NCI-H2081 treated with DMSO at 0.1 percent for 48 hours (cell line): ENCODE measurements around the gene PSMD8.
"Not testable (repeated sequence)": the region's sequence is repeated elsewhere in the genome, so short reads cannot be mapped to it uniquely, and the experiment has no call there.

Source experiments
- DNase-seq: peaks from one replicate; lab custom pipeline; 2025; lab: John Stamatoyannopoulos, UW

PSMD8 gene

GRCh38 chr19:38362076-38362945 lies 12.1 kb upstream of the PSMD8 start:
- DNase-seq, result no peak

- not testable (repeated sequence) for DNase-seq
Observed at GRCh38 chr19:38362946-38363688, 11.3 kb upstream of the PSMD8 start.

- DNase-seq, result no peak
Observed at GRCh38 chr19:38367041-38367440, 7.3 kb upstream of the PSMD8 start.

- DNase-seq, result no peak
Observed at GRCh38 chr19:38369584-38369983, 4.8 kb upstream of the PSMD8 start.

- DNase-seq, result no peak
Observed at GRCh38 chr19:38370299-38370698, 4.1 kb upstream of the PSMD8 start.

GRCh38 chr19:38371081-38371480 lies 3.3 kb upstream of the PSMD8 start:
- DNase-seq, result no peak

GRCh38 chr19:38373907-38374331 lies 452 bp upstream of the PSMD8 start:
- DNase-seq, result no peak

- DNase-seq, result no peak
Observed at GRCh38 chr19:38375098-38375493, 725 bp downstream of the PSMD8 start.

GRCh38 chr19:38375748-38376147 lies 1.4 kb downstream of the PSMD8 start:
- DNase-seq, result no peak

- no peak for DNase-seq
Observed at GRCh38 chr19:38376576-38376975, 2.2 kb downstream of the PSMD8 start.

GRCh38 chr19:38377052-38377451 lies 2.7 kb downstream of the PSMD8 start:
- DNase-seq, result no peak

GRCh38 chr19:38378866-38379265 lies 4.5 kb downstream of the PSMD8 start:
- no peak for DNase-seq

- DNase-seq, result no peak
Observed at GRCh38 chr19:38381138-38381537, 6.8 kb downstream of the PSMD8 start.

GRCh38 chr19:38383184-38383583 lies 8.8 kb downstream of the PSMD8 start:
- no peak for DNase-seq

- no peak for DNase-seq
Observed at GRCh38 chr19:38383743-38384142, 9.4 kb downstream of the PSMD8 start.

- no peak for DNase-seq
Observed at GRCh38 chr19:38384209-38385027, 10.0 kb downstream of the PSMD8 start.

GRCh38 chr19:38385057-38385803 lies 10.9 kb downstream of the PSMD8 start:
- no peak for DNase-seq

- DNase-seq, result no peak
Observed at GRCh38 chr19:38385804-38386257, 11.5 kb downstream of the PSMD8 start.

- DNase-seq, result no peak
Observed at GRCh38 chr19:38386300-38386970, 12.1 kb downstream of the PSMD8 start.

- DNase-seq, result no peak
Observed at GRCh38 chr19:38386971-38387549, 12.7 kb downstream of the PSMD8 start.
